GM21529 (cell line): ENCODE measurements around the gene TMEM9B.
"Not testable (repeated sequence)": the region's sequence is repeated elsewhere in the genome, so short reads cannot be mapped to it uniquely, and the experiment has no call there.

Source experiments
- ATAC-seq: cut with Tn5 transposase; IDR thresholded peaks from one replicate; pipeline ENCODE4 v1.9.1; 2021; ENCODE audit not compliant: unreplicated experiment

TMEM9B gene

GRCh38 chr11:8973121-8973520 is 8.9 kb upstream of the TMEM9B start:
- no peak for ATAC-seq

GRCh38 chr11:8971924-8972316 is 7.7 kb upstream of the TMEM9B start:
- ATAC-seq: no peak

GRCh38 chr11:8971196-8971923 is 7.1 kb upstream of the TMEM9B start:
- no peak for ATAC-seq

- ATAC-seq: no peak
These were observed 2.9 kb upstream of the TMEM9B start for GRCh38 chr11:8967184-8967583.

DNA sequence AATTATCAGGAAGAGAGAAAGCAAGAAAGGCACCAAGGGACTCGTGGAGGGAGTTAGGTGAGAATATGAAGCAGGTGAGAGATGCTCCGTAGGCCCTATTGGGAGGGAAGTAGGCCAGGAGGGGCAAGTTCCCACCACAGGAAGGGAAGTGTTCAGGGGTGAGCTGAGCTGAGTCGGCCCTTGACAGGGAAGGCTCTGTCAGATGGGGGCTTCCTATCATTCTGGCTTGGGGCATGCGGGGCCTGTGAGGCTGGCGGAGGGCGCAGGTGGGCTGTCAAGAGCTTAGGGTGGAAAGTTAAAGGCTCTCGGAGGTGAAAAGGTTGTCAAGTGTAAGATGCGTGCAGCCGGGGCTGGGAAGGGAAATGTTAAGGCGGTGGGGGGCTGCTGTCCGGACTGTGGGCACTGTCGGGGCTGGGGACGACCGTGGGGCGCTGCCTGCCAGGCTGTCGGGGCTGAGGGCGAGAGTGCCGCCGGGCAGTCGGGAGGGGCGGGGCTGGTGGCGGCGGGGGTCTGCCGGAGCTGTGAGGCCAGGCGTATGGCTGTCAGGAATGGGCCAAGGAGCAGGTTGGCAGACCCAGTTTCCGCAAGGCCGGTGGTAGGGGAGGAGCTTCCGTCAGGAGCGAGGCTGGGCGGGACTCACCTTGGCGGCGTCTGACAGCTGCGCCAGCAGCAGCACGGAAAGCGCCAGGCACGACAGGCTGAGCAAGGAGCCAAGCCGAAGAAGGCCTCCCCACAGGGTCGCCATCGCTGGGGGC is 496 bp downstream of the TMEM9B start:
- ATAC-seq: peak; percentile 66

DNA sequence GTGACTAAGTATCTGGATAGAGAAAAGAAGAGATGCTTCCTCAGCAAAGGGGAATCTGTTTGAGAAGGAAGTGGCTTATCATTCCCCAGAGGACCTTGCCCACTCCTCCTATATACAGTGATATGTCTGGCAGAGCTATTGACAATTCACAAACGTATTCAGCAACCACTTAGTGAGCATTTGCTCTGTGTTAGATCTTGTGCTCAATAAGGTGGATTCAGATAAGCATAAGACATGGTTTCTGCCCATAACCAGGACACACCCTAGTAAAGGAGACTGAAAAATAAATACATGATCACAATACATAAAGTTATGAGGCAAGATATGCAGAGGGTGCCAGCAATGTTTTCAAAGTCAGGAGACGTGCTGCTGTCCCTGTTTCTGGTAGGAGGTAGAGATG is 1.4 kb downstream of the TMEM9B start:
- ATAC-seq: no peak

DNA sequence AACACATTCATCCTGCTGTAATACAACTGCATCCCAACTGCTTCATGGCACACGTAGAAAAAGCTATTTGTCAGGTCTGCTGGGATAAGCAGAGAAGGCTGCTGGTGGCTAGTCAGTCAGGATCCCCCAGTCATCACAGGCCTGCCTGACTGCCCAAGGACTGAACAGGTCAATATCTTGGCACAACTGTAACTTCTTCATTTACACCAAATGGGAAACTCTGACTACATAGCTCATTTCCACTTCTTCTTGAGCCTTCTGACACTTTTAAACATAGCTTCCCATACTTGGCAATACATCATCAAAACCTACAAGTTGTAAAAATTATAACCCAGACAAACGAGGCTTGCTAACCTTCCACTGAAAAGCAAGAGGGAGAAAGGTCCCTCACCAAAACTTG is 2.8 kb downstream of the TMEM9B start:
- ATAC-seq: no peak

DNA sequence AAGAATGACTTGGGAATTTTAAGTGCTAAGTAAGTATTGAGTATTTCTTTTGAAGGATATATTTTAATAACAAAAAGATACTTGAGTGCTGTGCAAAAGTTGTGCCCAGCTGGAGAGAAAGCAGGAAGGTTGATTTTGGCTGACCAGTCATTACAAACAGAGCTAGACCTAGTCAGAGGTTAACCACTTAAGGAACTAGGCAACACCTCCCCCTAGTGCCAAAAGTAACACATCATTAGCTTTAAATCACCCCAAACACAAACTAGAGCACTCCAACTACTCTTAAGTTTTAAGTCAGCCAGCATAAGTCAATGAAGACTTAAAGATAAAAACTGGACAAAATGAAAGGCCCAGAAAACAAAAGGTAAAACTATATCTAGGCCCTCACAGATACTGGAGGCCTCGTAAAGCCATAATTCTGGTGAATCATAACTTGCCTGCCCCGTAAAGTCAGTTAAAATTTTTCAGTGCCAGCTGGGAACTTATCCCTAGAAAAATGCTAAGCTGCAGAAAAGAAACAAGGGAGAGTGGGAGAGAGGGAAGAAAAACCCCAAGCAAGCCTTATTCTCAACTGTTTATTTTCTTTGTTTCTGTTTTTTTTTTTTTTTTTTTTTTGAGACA is 4.6 kb downstream of the TMEM9B start:
- peak; percentile 46 for ATAC-seq

DNA sequence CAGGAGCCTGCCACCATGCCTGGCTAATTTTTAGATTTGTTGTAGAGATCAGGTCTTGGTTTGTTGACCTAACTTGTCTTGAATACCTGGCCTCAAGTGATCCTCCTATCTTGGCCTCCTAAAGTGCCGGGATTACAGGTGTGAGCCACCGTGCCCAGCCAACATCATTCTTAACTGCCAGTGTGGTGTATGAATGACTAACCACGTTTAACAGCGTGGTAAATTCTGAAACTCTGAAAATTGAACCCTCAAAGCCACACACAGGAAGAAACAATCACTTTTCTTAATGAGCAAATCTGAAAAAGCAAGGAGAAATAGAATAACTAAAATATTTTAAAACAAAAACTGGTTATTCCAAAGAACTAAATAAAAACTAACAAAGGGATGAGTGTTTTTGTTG is 7.4 kb downstream of the TMEM9B start:
- ATAC-seq: no peak

DNA sequence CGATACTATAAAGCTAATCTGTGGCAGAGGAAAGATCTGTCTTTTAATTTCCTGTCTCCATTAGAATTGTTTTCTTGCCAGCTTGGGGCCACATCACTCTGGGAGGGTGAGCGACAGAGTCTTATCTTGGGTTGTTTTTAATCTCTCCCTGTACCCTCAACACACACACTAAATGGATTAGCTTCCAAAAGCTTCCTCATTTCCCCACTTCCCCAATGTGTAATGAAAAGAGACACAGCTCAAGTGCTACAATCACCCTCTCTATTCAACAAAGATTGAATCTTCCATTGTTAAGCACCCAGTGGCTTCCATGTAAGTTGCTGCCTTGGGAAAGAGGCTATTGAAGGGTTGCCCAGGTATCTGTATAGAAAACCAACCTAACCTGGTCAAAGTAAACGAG is 15.4 kb downstream of the TMEM9B start:
- no peak for ATAC-seq

DNA sequence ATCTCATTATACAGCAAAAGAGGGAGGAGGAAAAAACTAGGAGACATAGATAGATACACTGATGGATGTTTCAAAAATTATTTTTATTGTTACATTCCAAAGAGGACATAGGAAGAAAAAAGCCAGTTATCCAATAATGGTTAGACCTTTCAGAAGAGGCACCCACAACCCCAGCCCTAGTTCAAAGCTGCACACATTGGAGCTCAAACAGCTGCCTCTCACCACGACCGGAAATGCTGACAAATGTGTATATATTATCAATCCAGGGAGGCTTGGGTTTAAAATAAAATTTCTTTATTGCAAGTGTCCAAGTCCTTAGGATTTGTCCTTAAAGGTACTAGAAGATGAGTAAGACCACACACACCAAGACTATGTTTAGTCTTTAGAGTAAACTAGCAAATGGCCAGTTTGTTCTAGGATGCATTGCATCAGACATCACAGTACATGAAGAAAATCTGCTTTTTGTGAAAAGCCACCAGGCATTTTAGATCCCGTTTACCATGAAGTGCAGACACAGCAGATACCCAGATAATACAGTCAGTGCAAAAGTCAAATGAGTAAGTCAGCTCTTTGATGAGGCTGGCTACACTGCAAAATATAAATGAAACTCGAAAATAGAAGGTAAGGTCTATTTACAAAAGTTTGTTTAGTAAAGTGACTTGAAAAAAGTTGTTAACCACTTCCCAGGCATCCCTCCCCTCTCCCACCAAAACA is 16.9 kb downstream of the TMEM9B start:
- no peak for ATAC-seq

- no peak for ATAC-seq
These were observed 21.6 kb downstream of the TMEM9B start, which contains the start of gene ASCL3 for GRCh38 chr11:8942518-8943066. Gene ASCL3, minus strand, starts transcription at chr11:8943016. Its CDS starts 4,855 bp downstream, at chr11:8938161.

DNA sequence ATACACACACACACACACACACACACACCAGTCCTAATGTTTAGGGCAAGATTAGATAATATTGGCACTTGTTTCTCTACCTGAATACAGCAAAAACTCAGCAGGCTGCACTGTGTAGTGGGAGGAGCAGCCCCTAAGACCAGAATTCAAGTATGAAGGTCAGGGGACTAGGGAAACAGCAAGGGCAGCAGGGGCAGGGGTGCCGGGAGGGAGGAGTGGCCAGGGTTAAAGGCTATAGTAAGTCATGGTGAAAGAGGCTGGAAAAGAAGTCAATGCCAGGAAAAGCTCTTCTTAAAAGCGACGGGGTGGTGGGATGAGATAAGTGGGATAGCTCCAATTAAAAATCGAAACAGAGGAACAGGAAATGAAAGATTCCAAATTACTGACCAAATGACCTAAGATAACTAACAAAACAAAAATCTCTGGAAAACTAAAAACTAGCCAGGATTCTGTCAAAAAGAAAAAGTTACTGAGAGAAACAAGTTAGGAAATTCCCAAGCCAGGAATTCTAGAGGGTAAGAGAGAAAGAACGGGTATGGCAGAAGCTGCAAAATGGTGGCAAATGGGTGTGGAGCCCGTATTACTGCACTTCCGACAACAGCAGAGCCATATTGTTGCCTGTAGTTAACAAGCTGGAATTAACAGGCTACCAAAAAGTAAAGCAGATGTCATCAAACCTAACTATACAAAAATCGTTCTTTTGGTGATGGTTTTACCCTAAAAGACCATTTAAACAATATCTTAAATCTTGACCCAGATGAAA is 22.7 kb downstream of the TMEM9B start:
- no peak for ATAC-seq

- ATAC-seq: no peak
These were observed 26.6 kb downstream of the TMEM9B start for GRCh38 chr11:8937659-8938058.

GRCh38 chr11:8937159-8937558 is 27.1 kb downstream of the TMEM9B start:
- ATAC-seq: peak; percentile 56

DNA sequence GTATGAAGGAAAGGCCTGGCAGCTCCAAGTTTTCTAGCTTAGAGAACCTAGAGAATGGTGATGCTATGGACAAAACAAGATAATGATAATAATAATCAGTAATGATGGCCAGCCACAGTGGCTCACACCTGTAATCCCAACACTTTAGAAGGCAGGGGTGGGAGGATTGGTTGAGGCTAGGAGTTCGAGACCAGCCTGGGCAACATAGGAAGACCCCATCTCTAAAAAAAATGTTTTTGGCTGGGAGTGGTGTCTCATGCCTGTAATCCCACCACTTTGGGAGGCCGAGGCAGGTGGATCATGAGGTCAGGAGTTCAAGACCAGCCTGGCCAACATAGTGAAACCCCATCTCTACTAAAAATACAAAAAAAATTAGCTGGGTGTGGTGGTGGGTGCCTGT is 28.5 kb downstream of the TMEM9B start:
- ATAC-seq: not testable (repeated sequence)

DNA sequence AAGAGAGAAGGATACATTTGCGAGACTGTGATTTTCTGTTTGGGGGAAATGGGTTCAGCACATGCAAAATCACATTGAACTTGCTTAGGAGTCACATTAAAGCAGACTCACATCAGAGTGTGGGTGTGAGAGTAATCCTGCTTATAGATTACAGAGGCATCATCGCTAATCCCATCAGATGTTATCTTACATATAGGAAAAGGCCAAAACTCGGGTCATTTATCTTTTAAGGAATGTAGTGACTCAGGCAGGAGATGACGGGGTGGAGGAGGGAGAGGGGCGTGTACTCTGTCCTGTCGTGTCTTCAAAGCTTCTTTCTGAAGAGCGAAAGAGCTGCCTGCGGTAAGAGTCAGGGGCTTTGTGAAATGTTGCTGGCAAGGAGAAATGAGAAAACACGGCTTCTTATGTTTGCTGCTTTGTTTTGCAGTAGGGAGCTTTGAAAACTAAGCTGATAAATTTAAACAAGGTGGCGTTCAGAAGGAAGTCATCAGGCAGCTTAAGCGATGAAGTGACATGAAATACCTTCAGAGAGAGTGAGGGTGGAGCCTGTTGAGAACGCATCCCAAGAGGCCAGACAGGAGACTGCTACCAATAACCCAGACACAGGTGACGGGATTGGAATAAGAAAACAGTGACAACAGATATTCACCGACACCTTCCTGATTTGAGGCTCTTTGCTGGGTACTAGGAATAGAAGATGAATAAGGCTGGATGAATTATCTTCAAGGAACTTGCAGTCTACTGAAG is 29.3 kb downstream of the TMEM9B start:
- no peak for ATAC-seq

DNA sequence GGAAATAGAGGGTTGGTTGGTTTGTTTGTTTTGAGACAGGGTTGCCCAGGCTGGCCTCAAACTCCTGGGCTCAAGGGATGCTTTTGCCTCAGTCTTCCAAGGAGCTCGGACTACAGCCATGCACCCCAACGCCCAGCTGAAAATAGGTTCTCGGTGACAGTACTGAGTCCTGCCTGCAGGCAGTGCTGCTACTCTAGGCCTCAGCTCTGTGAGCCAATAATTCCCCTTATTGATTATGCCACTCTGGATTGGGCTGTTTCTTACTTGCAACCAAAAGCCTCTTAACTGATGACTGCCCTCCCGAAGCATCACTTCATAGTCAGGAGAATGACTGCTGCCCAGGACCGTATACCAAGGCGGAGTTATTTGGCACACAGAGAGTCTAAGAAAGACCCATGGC is 30.3 kb downstream of the TMEM9B start:
- ATAC-seq: no peak

DNA sequence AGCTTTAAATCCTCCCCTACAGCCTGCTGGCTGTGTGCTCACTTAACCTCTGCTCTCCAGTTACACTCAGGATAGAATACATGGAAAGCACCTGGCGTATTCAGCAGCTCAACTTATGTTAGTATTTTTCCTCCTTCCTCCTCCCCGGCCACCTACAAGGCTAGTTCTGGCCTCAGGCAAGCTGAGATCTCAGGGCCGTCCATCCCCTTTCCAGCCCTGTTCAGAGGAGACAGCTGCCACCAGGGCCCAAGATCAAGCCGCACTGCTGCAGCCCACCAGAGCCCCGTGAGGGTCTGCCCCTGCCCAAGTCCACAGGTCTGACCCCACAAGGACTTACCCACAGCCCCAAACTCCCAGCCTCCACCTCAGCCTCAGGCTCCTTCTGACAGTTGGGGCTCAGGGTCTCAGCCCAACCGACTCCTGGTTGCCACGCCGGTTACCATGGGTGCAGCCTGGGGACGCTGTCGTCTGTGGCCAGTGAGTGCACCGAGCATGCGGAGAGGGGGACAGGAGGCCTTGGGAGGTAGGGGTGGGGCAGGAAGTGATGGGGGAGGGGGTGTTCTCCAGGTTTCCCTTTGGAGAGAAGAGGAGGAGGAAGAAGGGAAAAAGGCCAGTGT is 31.6 kb downstream of the TMEM9B start, which contains the start of gene C11orf16:
Gene C11orf16 (minus strand): TSS at position 384 of the 617 bp plus-strand sequence. CDS start 639 bp downstream, outside the sequence.
- no peak for ATAC-seq
